ENCODE results near the gene COL25A1.
"Not testable (repeated sequence)": the region's sequence is repeated elsewhere in the genome, so short reads cannot be mapped to it uniquely, and the experiment has no call there.

The COL25A1 gene

DNA sequence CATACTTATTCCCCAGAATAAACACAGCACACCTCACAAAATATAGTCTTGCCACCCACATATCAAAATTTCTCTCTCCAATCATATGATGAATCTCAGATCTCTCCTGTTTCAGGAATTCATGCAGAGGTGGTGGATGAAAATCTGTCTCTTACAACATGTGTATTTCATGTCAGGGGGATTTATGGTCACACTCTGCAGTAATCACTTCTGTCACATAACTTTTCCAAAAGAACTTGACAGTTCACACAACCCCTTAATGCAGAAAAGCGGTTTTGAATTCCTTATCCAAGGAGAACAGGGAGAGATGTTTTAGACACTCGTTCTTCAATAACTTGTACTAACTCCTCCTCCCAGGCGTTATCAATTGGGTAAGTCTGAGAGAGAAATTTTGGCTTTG, 359.1 kb downstream of the COL25A1 start:
- no peak for DNase-seq

DNA sequence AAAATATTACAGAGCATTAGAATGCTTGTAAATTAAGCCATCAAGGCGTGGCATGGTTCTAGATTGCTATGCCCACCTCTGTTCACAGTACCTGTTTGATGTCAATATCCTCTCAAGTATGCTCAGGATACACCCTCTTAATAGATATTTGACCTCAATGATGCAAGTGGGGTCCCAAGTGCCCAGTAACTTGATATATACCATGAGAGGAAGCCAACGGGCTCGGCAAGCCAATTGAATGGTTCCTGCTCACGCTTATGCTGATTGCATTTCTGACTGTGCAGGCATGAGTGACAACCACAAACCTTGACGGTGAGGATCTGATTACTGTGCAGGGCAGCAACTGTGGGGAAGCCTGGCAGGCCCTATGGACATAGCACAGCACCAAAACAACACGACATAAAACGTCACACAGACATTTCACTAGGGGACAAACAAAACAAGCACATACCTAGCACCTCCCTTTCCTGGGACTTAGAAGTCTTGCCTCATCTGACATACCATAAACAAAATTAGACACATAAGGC, 360.5 kb downstream of the COL25A1 start:
- DNase-seq, result no peak

DNA sequence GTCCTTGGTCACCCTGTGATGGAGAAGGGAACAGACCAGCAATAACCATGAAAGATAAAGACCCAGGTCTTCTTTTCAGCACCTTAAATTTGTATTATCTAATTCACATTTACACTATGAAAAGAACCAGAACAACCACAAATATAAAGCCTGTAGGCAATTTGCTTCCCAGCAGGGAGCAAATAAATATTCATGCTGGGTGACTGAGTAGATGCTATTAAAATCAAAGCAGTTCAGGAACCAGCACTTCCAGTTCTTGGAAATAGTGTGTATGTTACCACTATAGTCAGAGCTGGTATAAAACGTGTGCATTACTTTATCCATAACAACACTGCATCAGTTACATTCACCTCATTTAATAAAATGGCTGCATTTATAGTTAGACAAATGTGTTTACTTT, 361.8 kb downstream of the COL25A1 start:
- no peak for DNase-seq

DNA sequence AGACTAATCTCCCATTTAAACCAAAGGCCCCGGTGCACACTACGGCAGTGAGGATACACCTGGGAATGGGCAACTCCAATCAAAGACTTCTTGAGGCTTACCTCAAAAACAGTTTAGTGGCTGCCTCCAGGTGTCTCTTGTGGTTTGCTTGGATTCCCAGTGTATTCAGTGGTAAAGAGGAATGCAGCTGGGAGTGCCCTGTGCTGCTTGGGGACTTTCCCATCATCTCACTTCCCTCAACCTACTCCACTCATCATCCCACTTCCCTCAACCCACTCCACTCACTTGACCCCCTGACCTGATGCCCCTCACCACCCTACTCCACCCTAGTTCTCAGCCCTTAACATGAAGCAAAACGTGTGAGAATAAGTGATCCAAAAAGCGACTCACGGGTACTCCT, 362.3 kb downstream of the COL25A1 start:
- DNase-seq, result no peak

DNA sequence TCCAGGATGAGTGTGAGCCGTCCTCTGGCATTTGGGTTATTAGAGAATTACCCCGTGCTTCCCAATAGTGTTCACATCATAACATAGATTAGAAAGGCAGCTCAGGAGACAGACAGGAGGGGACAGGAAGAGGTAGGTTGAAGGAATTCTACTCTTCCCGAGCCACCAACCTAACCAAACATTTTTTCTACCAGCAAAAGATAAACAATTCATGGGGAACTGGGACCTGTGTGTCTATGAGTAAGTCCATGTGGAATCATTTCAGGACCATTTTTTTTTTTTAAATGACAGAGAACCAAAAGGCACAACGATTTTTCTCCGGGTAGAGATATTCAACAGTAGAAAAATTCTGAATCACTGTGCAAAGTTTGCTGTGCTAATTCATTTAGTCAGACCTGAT, 365.4 kb downstream of the COL25A1 start:
- DNase-seq, result no peak

DNA sequence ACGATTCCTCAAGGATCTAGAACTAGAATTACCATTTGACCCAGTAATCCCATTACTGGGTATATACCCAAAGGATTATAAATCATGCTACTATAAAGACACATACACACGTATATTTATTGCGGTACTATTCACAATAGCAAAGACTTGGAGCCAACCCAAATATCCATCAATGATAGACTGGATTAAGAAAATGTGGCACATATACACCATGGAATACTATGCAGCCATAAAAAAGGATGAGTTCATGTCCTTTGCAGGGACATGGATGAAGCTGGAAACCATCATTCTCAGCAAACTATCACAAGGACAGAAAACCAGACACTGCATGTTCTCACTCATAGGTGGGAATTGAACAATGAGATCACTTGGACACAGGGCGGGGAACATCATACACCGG, 368.5 kb downstream of the COL25A1 start:
- not testable (repeated sequence) for DNase-seq

DNA sequence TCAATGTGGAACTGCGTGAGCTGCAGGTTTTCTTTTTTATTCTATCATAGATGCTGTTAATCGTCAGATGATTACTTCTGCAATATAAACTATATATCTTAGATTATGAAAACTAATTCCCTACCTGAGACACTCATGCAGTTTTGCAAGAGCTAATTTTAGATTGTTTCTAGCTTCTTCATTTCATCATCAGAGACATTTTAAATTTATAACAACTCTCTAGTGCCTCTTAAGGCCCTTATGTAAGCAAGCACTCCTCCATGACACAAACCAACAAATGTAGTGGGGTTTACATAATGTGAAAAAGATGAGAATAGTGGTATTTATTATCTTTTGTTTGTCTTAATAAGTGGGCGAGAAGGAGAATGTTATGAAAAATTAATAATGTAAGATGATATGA, 369.4 kb downstream of the COL25A1 start:
- no peak for DNase-seq

DNA sequence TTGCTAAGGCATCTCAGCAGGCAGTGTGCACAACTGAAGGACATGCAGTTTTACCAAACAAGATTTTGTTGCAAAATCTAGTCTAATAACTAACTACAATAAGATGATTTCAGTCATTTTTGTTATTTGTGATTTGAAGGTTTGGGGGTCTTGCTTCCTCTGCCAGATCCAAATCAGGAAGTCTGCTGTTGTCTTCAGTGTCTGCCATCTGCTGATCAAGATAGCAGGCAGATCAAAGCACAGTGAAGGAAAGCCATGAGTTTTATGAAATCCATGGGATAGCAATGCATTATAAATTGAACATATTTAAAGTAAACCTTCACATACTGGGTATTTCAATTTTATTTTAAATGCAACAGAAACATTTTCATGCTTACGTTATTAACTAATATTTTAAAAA, 370.5 kb downstream of the COL25A1 start:
- no peak for DNase-seq

DNA sequence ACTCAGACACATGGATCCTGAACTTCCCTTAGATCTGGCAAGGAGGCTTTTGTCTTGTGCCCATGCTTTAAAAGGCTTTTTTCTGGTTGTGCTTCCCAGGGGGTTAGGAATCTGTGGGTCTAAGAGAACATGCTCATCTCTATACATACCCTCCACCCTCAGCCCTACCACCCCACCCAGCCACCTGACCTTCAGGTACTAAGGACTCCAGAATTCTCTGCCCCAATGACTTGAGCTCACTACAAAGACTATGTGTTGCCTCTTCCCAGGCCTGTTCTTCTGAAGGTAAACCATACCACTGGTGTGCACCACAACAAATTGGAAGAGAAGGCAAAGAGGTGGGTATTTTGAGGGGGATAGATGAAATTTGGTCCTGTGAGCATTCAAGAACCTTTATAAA, 372.3 kb downstream of the COL25A1 start:
- DNase-seq, result no peak

DNA sequence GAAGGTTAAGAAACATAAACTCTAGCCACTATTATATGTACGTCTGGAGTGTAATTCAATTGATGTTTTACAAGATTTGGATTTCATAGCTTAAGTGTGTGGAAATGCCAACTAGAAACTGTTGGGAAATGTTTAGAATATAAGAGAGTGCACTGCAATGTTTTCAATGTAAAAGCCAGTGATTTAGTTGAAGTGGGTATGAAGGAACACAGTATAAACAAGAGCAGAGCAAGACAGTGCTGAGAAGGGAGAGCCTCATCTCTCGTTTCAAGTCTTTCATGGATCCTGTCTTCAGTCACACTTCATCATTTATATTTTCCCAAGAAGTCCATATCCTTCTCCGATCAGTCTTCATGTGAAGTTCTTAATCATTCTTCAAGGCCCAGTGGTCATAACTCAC, 375.7 kb downstream of the COL25A1 start:
- DNase-seq, result no peak

DNA sequence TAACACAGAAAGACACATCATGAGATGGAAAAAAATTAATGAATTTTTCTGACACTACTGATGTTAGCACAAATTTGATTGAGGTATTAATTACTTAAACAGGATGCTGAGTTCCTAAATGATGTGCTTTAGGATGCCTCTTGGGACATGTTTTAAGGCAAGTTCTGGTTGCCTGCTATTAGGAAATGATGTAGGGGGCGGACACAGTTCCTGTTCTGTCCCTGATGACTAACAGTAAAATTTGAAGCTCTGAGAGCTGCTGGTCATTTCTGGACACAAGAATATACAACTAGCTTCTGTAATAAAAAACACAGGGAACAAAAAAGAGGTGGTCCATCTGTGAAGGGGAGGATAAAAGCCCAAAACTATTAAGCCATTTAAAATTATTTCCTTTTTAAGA, 376.4 kb downstream of the COL25A1 start:
- DNase-seq, result no peak

DNA sequence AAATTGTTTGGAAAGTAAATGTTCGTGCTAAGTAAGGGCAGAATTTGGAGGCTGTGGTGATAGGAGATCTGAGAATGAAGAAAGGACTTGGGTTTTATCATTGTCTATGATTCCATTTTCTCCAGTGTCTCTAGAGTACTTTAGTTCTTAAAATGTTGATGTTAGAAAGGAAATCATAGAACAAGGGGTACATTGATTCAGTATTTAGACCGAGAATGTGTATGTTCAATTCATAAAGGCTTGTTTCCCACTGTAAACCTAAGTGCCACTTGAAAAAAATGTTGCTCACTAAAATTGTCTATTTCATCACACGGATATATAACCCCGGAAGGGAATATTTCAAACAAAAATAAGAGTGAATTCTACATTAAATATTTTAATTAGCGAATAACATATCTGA, 380.3 kb downstream of the COL25A1 start:
- DNase-seq, result no peak

DNA sequence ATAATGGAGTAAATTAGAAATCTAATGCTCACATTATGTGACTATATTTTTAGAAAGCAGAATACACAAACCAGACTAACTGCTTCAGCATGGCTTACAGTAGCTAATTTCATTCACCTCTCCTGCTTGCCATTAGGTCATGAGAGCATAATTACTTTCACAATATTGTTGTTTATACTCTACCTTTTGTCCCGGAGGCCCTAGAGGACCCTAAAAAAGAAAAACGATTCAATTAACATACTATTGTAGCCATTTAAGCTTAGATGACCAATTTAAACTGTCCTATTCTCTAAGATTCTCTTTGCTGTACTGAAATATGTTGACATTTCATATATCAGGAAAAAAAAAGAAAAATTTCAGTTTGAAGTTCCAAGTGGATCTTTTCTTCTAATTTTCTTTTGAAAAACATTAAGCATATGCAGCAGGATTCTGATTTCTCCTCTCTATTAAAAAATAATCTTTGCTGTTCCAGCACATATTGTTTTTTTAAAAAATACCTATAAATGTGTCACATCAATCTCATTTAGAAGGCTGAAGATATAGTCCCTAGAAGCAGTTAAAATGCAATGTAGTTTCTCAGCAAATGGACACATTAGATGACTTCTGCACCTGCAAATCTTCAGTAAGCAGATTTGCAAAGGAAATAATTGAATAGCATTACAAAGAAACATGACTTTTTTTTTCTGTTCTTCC, 381.9 kb downstream of the COL25A1 start:
- DNase-seq, result no peak

DNA sequence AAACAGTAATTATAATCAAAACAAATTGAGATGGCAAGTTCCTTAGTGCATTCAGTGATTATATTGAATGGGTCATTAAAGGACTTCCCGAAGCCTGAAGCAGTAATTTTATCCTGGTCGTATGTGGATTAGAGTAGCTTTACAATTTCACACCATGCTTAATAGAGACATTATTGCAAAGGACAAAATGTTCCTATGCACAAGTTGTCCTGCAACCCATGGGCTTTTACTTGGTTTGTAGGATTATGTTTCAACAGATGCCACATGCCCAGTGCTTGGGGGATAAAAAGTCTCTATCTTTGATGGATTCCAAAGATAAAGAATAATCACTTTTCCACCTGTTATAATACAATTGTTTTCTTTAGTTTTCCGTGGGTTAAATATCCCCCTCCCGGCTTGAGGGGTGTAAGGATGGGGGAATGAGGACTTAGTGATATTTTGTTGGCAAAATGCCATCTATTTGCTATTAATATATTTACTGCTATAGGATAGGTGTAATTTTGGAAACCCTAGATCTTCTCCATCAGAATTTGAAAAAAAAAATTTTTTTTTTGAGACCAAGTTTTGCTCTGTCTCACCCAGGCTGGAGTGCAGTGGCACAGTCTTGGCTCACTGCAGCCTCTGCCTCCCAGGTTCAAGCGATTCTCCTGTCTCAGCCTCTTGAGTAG, 383.1 kb downstream of the COL25A1 start:
- no peak for DNase-seq

DNA sequence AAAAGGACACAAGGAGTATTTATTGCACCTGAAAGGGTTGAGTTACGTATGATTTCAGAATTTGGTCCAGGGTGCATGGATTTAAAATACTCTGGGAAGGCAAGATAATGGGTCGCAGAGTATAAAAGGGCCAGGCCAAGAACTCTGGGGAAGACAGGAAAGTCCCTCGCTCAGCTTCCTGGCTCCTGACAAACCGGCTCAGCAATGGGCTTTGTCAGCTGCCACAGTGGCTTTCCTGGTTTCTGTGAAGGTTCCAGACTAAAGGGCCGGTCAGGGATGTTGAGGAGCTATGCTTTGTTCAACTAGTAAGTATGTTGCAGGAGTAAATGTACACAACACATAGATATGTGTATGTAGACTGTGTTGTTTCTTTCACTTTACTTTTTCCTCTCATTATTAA, 385.2 kb downstream of the COL25A1 start:
- no peak for DNase-seq

DNA sequence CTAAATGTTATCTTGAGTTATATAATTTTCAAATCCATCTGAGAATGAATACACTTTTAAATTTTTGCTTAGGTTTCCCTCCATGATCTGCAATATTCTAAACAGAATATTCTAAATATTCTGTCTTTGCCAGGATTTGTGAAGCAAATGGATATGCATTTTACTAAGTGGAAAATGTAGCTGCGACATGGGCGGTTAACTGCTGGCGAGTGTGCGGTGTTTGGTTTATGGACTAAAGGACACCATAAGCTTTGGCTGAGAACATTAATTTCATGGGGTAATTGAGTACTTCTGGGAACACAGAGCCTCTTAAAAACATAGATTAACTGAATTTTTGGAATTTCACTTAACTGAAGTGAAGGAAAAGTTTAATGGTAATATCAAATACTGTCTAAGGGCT, 385.8 kb downstream of the COL25A1 start:
- DNase-seq, result no peak

DNA sequence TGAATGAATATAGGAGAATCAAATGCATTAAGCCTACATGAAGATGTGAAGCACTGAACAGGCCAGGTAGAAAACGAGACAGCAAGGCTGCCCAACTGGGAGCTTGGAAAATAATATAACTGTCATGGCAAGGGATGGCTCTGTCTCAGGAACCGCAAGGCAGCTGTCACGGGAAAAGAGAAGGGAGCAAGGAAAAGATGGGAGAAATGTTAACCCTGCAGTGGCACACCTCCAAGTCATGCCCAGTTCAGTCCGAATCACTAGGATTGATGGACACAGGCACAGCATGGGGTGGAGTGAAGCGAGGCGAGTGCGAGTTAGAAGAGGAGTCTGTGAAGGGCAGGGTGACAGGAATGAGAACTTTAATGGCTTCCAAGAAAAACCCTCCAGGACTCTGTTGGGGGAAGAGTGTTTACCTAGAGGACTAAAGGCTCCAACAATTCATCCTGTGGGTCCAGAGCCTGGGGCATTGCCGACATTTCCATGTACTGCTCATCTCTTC, 395.5 kb downstream of the COL25A1 start:
- no peak for DNase-seq

DNA sequence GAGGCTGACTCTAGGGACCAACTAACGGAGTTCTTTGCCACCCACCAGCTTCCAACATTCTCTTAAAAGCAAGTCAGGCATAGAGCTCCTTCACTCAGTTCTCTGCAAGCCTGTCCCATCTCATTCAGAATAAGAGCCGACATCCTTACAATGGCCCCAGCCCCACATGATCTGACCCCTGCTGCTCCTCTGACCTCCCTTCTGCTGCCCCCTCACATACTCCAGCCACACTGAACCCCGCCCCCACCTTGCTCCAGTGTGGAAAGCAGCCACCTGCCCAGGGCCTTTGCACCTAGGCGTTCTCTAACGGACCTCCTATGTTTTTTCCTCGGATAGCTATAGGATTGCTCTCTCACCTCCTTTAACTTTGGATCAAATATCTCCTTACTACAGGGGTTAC, 396.5 kb downstream of the COL25A1 start:
- no peak for DNase-seq

DNA sequence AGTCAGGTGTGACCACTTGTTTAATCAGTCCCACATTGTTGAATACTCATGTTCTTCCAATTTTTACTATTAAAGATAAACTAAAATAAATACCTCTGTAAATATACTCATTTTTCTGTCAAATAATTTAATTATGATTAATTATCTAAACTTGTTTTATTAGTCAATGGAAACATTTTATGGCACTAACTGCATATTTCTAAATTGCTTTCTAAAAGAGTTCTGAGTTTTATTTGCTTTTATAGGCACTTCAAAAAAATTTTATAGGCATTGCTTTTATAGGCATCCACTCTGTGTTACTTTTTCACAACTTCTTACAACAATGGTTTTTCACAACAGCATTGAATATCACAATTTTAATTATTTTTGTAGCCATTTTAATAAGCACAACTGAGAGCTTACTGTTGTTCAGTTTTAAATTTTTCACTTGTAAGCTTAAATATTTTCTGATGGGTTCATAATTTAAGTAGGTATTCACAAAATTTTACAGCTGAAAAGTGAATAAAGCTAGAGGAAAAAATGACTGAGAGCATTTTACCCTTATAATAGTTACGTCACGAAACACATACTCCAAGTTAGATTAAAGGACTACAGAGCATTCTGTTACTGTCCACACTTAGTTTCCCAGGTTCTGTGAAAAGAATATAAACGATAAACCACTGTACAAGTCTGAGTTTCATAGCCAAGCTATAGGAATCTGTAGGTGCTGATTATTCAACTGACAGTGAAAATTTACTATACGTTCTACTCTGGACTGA, 398.8 kb downstream of the COL25A1 start:
- DNase-seq, result no peak

DNA sequence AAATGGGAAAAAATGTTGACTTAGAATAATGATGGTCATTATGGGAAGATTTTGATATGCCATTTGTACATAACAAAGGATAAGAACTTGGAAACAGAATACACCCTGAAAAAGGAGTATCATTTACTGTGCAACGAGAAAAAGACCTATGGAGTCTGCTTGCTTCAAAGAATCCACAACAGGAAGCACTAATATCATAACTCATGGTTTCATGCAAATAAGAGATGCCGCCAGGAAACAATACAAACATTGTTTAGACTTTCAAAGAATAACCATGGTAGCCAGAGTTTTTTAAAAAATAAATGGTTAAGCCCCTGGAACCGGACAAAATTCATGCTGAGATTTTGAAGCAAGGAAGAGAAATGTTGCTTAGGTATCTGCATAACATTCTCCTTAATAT, 399.7 kb downstream of the COL25A1 start:
- DNase-seq, result no peak

DNA sequence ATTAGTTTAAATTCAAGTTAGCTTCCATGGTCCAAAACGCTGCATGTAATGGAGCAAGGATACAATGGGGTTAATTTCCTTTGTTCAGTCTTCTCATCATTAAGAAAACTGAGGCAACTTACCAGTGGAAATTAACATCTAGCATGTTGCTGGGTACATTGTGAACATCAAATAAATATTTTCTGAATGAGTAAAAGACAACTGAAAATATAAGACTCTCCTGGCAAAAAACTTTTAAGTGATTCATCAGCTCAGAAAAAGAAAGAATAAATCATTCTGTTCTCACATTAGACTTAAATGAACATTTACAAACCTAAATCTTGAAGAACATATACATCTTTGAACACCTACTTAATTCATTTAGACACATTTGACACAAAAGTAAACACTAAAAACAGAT, 401.2 kb downstream of the COL25A1 start:
- no peak for DNase-seq

DNA sequence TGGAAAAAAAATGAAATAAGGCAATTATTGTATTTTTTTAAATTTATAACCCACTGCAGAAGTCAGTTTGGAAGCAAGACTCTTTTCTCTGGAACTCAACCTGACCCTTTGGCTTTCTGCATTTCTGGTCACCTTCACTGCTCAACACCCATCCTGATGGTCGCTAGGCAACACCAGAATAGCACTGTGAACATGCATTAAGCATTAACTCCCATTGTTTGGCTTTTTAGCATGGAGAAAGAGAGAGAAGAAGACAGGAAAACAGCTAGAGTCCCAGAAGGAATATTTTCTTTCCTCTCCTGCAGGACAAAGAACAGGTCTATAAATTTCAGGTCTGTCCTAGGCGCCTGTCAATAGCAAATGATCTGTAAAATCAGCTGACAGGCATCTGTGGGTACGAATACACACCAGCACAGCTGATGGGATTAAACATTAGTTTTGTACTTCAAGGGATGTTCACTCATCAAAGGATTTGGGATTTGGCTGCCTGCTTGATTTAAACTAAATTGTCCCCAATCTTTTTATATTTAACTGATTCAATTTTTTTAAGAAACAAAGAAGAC, 402.4 kb downstream of the COL25A1 start:
- peak; percentile 1 for DNase-seq

DNA sequence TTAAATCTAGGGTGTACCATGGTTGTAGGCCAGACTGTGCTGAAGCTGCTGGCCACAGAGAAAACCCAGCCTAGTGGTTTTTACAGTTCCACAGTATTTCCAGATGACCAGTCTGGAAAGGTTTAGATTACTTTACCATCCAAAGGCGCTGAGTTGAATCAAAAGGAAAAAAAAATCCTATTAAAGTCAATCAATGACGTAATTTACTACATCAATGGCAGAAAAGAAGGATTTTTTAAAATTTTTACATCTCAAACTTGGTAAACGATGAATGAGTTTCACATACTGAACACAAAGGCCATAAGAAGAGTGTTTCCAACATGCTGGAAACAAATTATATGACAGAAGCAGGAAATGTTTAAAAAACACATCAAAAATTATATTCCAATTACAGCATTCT, 409.0 kb downstream of the COL25A1 start:
- no peak for DNase-seq

Data from NCI-H187 treated with DMSO at 0.1 percent for 48 hours (cell line).